Memory B cell (primary cell): ENCODE measurements around the gene PCA3.

Source experiments
- ATAC-seq: fragments of 150-1000 bp; cut with Tn5 transposase; 2 replicates; pipeline ENCODE4 v1.10.0; 2021; ENCODE audit warnings: low read depth, mild to moderate bottlenecking, moderate library complexity
- DNase-seq, 2 donors: peaks; one replicate each; pipeline ENCODE4 v3.0.0; 2022; ENCODE audit warnings: low spot score in 2 of 2
- H3K27ac Mint-ChIP-seq: one replicate; pipeline ENCODE4 v1.8.0; 2022; ENCODE audit warnings: mild to moderate bottlenecking, moderate library complexity, mixed read lengths
- H3K27me3 Mint-ChIP-seq: one replicate; pipeline ENCODE4 v1.8.0; 2022; ENCODE audit warnings: mixed read lengths
- H3K36me3 Mint-ChIP-seq: one replicate; pipeline ENCODE4 v1.8.0; 2022; ENCODE audit warnings: mild to moderate bottlenecking, mixed read lengths
- H3K4me1 Mint-ChIP-seq: one replicate; pipeline ENCODE4 v1.8.0; 2022; ENCODE audit warnings: mixed read lengths
- H3K4me3 Mint-ChIP-seq: one replicate; pipeline ENCODE4 v1.8.0; 2022; ENCODE audit warnings: mild to moderate bottlenecking, moderate library complexity, mixed read lengths
- H3K9me3 Mint-ChIP-seq: one replicate; pipeline ENCODE4 v1.8.0; 2022; ENCODE audit warnings: mixed read lengths

The PCA3 gene

GRCh38 chr9:76784881-76785280 lies 20.6 kb downstream of the PCA3 start:
- Mint-ChIP-seq H3K36me3 (no peaks in the 10 kb centered on the region), H3K27ac (no peak overlapping the region), H3K4me1 (no peaks in the 10 kb centered on the region)

GRCh38 chr9:76785501-76785900 lies 21.3 kb downstream of the PCA3 start:
- no peak overlapping the region for H3K4me3 Mint-ChIP-seq
- peaks cover 7% of the 10 kb centered on the region for H3K27me3 Mint-ChIP-seq
- no peak overlapping the region for H3K27ac Mint-ChIP-seq
- no peaks in the 10 kb centered on the region for H3K4me1 Mint-ChIP-seq
- ATAC-seq = no peak
- no peaks in the 10 kb centered on the region for H3K36me3 Mint-ChIP-seq
- no peaks in the 10 kb centered on the region for H3K9me3 Mint-ChIP-seq
- DNase-seq = no peak

More at GRCh38 chr9:76784881-76785280, 20.6 kb downstream of the PCA3 start:
- no peak for DNase-seq
- Mint-ChIP-seq H3K4me3 (no peak overlapping the region), H3K27me3 (peaks cover 7% of the 10 kb centered on the region), H3K9me3 (no peaks in the 10 kb centered on the region)
- no peak for ATAC-seq

- Mint-ChIP-seq H3K4me1 (no peaks in the 10 kb centered on the region), H3K9me3 (no peaks in the 10 kb centered on the region), H3K27ac (no peak overlapping the region), H3K4me3 (no peak overlapping the region), H3K27me3 (peaks cover 4% of the 10 kb centered on the region), H3K36me3 (no peaks in the 10 kb centered on the region)
- DNase-seq (no peak), ATAC-seq (no peak)
These were observed 23.4 kb downstream of the PCA3 start for GRCh38 chr9:76787677-76788076.

- no peak for ATAC-seq
These were observed 25.6 kb downstream of the PCA3 start for GRCh38 chr9:76789840-76790239.

GRCh38 chr9:76793784-76794431 lies 29.7 kb downstream of the PCA3 start:
- Mint-ChIP-seq H3K36me3 (no peaks in the 10 kb centered on the region), H3K4me3 (no peak overlapping the region), H3K27ac (no peak overlapping the region), H3K9me3 (no peaks in the 10 kb centered on the region), H3K27me3 (no peaks in the 10 kb centered on the region), H3K4me1 (peaks cover 5% of the 10 kb centered on the region)
- ATAC-seq = no peak
- DNase-seq = no peak

More at GRCh38 chr9:76789840-76790239, 25.6 kb downstream of the PCA3 start:
- DNase-seq = no peak
- Mint-ChIP-seq H3K27me3 (peaks cover 4% of the 10 kb centered on the region), H3K36me3 (no peaks in the 10 kb centered on the region), H3K27ac (no peak overlapping the region), H3K4me1 (no peaks in the 10 kb centered on the region), H3K9me3 (no peaks in the 10 kb centered on the region), H3K4me3 (no peak overlapping the region)

- Mint-ChIP-seq H3K9me3 (no peaks in the 10 kb centered on the region), H3K27me3 (no peaks in the 10 kb centered on the region), H3K4me3 (no peak overlapping the region)
These were observed 32.1 kb downstream of the PCA3 start for GRCh38 chr9:76796296-76796695.

GRCh38 chr9:76798527-76798926 lies 34.3 kb downstream of the PCA3 start:
- Mint-ChIP-seq H3K9me3 (no peaks in the 10 kb centered on the region), H3K36me3 (no peaks in the 10 kb centered on the region), H3K4me3 (no peak overlapping the region), H3K27ac (no peak overlapping the region), H3K27me3 (no peaks in the 10 kb centered on the region), H3K4me1 (peaks cover 5% of the 10 kb centered on the region)
- ATAC-seq = no peak
- DNase-seq = no peak

More at GRCh38 chr9:76796296-76796695, 32.1 kb downstream of the PCA3 start:
- no peak overlapping the region for H3K27ac Mint-ChIP-seq
- H3K4me1 Mint-ChIP-seq = peaks cover 5% of the 10 kb centered on the region
- no peaks in the 10 kb centered on the region for H3K36me3 Mint-ChIP-seq
- no peak for ATAC-seq
- no peak for DNase-seq

- no peaks in the 10 kb centered on the region for H3K27me3 Mint-ChIP-seq
- no peaks in the 10 kb centered on the region for H3K36me3 Mint-ChIP-seq
- DNase-seq (no peak), ATAC-seq (no peak)
- no peaks in the 10 kb centered on the region for H3K9me3 Mint-ChIP-seq
- H3K4me3 Mint-ChIP-seq = no peak overlapping the region
- H3K27ac Mint-ChIP-seq = no peak overlapping the region
- peaks cover 5% of the 10 kb centered on the region for H3K4me1 Mint-ChIP-seq
These were observed 35.2 kb downstream of the PCA3 start for GRCh38 chr9:76799473-76799872.

- H3K36me3 Mint-ChIP-seq = no peaks in the 10 kb centered on the region
- H3K27me3 Mint-ChIP-seq = peaks cover 4% of the 10 kb centered on the region
- no peaks in the 10 kb centered on the region for H3K9me3 Mint-ChIP-seq
- ATAC-seq (no peak), DNase-seq (no peak)
- H3K27ac Mint-ChIP-seq = no peak overlapping the region
- peaks cover 5% of the 10 kb centered on the region for H3K4me1 Mint-ChIP-seq
- no peak overlapping the region for H3K4me3 Mint-ChIP-seq
These were observed 36.7 kb downstream of the PCA3 start for GRCh38 chr9:76800901-76801300.

- Mint-ChIP-seq H3K27ac (no peak overlapping the region), H3K27me3 (peaks cover 4% of the 10 kb centered on the region), H3K4me1 (peaks cover 5% of the 10 kb centered on the region), H3K4me3 (no peak overlapping the region), H3K36me3 (no peaks in the 10 kb centered on the region), H3K9me3 (no peaks in the 10 kb centered on the region)
- ATAC-seq (no peak), DNase-seq (no peak)
These were observed 38.8 kb downstream of the PCA3 start for GRCh38 chr9:76803083-76803482.

- Mint-ChIP-seq H3K4me3 (no peak overlapping the region), H3K4me1 (no peaks in the 10 kb centered on the region), H3K9me3 (no peaks in the 10 kb centered on the region), H3K27me3 (peaks cover 9% of the 10 kb centered on the region), H3K36me3 (no peaks in the 10 kb centered on the region), H3K27ac (no peak overlapping the region)
- DNase-seq = no peak
- no peak for ATAC-seq
These were observed 39.5 kb downstream of the PCA3 start for GRCh38 chr9:76803762-76804161.

- no peaks in the 10 kb centered on the region for H3K36me3 Mint-ChIP-seq
- H3K27me3 Mint-ChIP-seq = peaks cover 14% of the 10 kb centered on the region
- ATAC-seq = no peak
- DNase-seq = no peak
- H3K4me1 Mint-ChIP-seq = no peaks in the 10 kb centered on the region
- no peaks in the 10 kb centered on the region for H3K9me3 Mint-ChIP-seq
- H3K4me3 Mint-ChIP-seq = no peak overlapping the region
- H3K27ac Mint-ChIP-seq = no peak overlapping the region
These were observed 44.4 kb downstream of the PCA3 start for GRCh38 chr9:76808636-76809035.

GRCh38 chr9:76810377-76810957 lies 46.2 kb downstream of the PCA3 start:
- H3K4me3 Mint-ChIP-seq = no peak overlapping the region
- H3K9me3 Mint-ChIP-seq = no peaks in the 10 kb centered on the region
- DNase-seq (no peak), ATAC-seq (no peak)
- H3K36me3 Mint-ChIP-seq = no peaks in the 10 kb centered on the region
- H3K27ac Mint-ChIP-seq = no peak overlapping the region
- H3K27me3 Mint-ChIP-seq = peaks cover 10% of the 10 kb centered on the region
- H3K4me1 Mint-ChIP-seq = no peaks in the 10 kb centered on the region

GRCh38 chr9:76812591-76812990 lies 48.4 kb downstream of the PCA3 start:
- Mint-ChIP-seq H3K36me3 (no peaks in the 10 kb centered on the region), H3K27me3 (peaks cover 10% of the 10 kb centered on the region), H3K4me1 (no peaks in the 10 kb centered on the region), H3K27ac (no peak overlapping the region), H3K4me3 (no peak overlapping the region), H3K9me3 (no peaks in the 10 kb centered on the region)
- DNase-seq (no peak), ATAC-seq (no peak)

GRCh38 chr9:76817489-76817888 lies 53.3 kb downstream of the PCA3 start:
- DNase-seq (no peak), ATAC-seq (no peak)
- Mint-ChIP-seq H3K36me3 (no peaks in the 10 kb centered on the region), H3K9me3 (no peaks in the 10 kb centered on the region), H3K27ac (no peak overlapping the region), H3K4me3 (no peak overlapping the region), H3K4me1 (no peaks in the 10 kb centered on the region), H3K27me3 (no peaks in the 10 kb centered on the region)
